Heart right ventricle (tissue), 16 donors: ENCODE data around the gene EHD3. TPM values are rescaled to one million over a fixed set of nuclear protein-coding genes. Genes with fewer than 3 reads are reported as not detected.

Experiments
- ATAC-seq, 8 donors: fragments of 200-7000 bp; cut with Tn5 transposase; one replicate each; pipeline ENCODE4 v1.9.1; 2020; ENCODE audit warnings: mild to moderate bottlenecking in 8 of 8, moderate library complexity in 8 of 8, moderate number of reproducible peaks in 1 of 8
- DNase-seq, 2 donors: peaks; one replicate each; pipeline ENCODE4 v3.0.0-alpha.2; 2020
- H3K27ac ChIP-seq, 10 donors: fragments of 200-600 bp; sonication (generic) in 2 of 10; one replicate each; pipeline versions ENCODE4 v1.5.0 to v1.8.0; 2020 to 2022; ENCODE audit warnings: mild to moderate bottlenecking in 3 of 10
- H3K27me3 ChIP-seq, 7 donors: fragments of 200-600 bp; one replicate each; pipeline ENCODE4 v1.8.0; 2021 to 2022; ENCODE audit warnings: mild to moderate bottlenecking in 2 of 7
- H3K36me3 ChIP-seq, 9 donors: fragments of 200-600 bp; sonication (generic) in 1 of 9; one replicate each; pipeline versions ENCODE4 v1.5.0 to v1.8.0; 2020 to 2022; ENCODE audit warnings: mild to moderate bottlenecking in 2 of 9
- H3K4me1 ChIP-seq, 9 donors: fragments of 200-600 bp; sonication (generic) in 1 of 9; one replicate each; pipeline versions ENCODE4 v1.5.0 to v1.8.0; 2020 to 2022; ENCODE audit warnings: mild to moderate bottlenecking in 4 of 9
- H3K4me3 ChIP-seq, 10 donors: fragments of 200-600 bp; sonication (generic) in 2 of 10; one replicate each; pipeline versions ENCODE4 v1.5.0 to v1.8.0; 2020 to 2022; ENCODE audit warnings: mild to moderate bottlenecking in 7 of 10, moderate library complexity in 2 of 10
- H3K9me3 ChIP-seq, 11 donors: fragments of 200-600 bp in 10 of 11; sonication (generic) in 2 of 11; one replicate each; pipeline versions ENCODE4 v1.5.0 to v1.8.0; 2013 to 2022; ENCODE audit warnings: mild to moderate bottlenecking in 2 of 11, control low read depth in 1 of 11, moderate library complexity in 1 of 11
- WGBS, 2 donors: extraction: QIAGEN DNeasy Blood & Tissue Kit; methylation state at CpG; one replicate each; pipeline ENCODE4 v1.1.7; 2013; ENCODE audit warnings: inconsistent platforms in 1 of 2; 5-methylcytosine and 5-hydroxymethylcytosine counted together
- intact Hi-C, 10 donors: fragments of 100-400 bp; cut with DNase I; formaldehyde crosslinking; loops; one replicate each; pipeline versions ENCODE4 v1.11.1 to v1.14.2; 2022
- polyA plus RNA-seq, 2 donors: library from polyadenylated mRNA; stranded (reverse); fragments of 200-250 nt; gene quantifications; one replicate each; pipeline ENCODE4 v1.2.3, GENCODE V29; 2013
- total RNA-seq, 10 donors: library from RNA; stranded (reverse); fragmentation: NEBNext Ultra II Directional in 3 of 10; extraction: Animal tissue kit (Norgen Biotek cat#: 25700) in 3 of 10; gene quantifications; one replicate each; pipeline versions ENCODE4 v1.2.1 to v1.2.4, GENCODE V29; 2021 to 2023
- TF ChIP-seq, protein P1 (sequence below), 9 donors: fragments of 200-600 bp; sonication (generic) in 2 of 9; IDR thresholded peaks; one replicate each; pipeline versions ENCODE4 v1.5.0 to v1.8.0; 2021 to 2022; ENCODE audit warnings: antibody characterized with exemption in 9 of 9, mild to moderate bottlenecking in 5 of 9, moderate library complexity in 1 of 9
- donor health status: Arrhythmogenic right ventricular cardiomyopathy.
- donor health status: ischemic (EF 13 %, LVEDD 7.1; RV severe dilation, severe dysfunction).
- donor health status: healthy with polysubstance abuse.
- donor health status: DM: no; HTN: yes; CAD: no.
- donor health status: DM: no; HTN: no; CAD: no.
- donor health status: ischemic (EF 25% LVEDD 6.9; RV normal size, moderate dysfunction).
- donor health status: ischemic (EF 25% LVEDD 5.7; RV mildly dilated, moderate dysfunction).
- donor health status: healthy.
- donor health status: DM: yes; HTN: yes; CAD: no.
- donor health status: Ischemic cardiomyopathy.
- donor health status: ischemic (EF 35%, LVEDD 5.7; RV mildly dilated, moderate dysfunction).
- donor health status: nonischemic (EF 11% LVEDD 7.7; RV severe dilation, severe dysfunction).
- donor health status: DM: yes; HTN: yes; CAD: no.
- donor health status: PGD.
- donor health status: ischemic (EF 29% LVEDD 5.4; RV normal size, mild dysfunction).
- donor health status: nonischemic (EF 23%, LVEDD 6.1; RV moderate dilation, normal function).

Gene EHD3
- total and polyA plus RNA-seq, 12 donors = 5.3 to 40.9 (median 24.3) TPM

DNA sequence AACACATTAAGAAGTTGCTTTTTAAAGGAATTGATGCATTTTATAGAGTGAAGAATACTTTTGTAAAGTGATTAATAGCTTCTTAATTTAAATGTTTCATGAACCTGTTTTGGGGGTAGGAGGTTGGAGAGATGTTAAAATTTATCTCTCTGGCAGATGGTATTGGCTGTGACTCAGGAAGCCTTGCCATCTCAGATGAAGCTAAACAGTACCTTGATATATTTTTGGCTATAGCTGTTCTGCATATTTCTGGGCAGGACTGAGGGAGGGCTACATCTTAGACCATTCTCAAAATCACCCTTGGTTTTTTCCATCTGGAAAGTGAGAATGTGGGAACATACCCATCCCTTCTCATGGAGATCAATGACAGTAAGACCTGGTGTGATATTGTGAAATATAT lies 30.0 kb upstream of the EHD3 start:
- Histone ChIP-seq H3K4me3 (no peak overlapping the region), H3K9me3 (no peaks in the 10 kb centered on the region), H3K27ac (no peak overlapping the region), H3K4me1 (peaks cover 0 to 23% (median 2%) of the 10 kb centered on the region in 9 donors), H3K27me3 (no peaks in the 10 kb centered on the region), H3K36me3 (no peaks in the 10 kb centered on the region)
- ATAC-seq (peak in 1 of 8 donors; percentile 54), DNase-seq (no peak)
- TF ChIP-seq, protein P1, sequence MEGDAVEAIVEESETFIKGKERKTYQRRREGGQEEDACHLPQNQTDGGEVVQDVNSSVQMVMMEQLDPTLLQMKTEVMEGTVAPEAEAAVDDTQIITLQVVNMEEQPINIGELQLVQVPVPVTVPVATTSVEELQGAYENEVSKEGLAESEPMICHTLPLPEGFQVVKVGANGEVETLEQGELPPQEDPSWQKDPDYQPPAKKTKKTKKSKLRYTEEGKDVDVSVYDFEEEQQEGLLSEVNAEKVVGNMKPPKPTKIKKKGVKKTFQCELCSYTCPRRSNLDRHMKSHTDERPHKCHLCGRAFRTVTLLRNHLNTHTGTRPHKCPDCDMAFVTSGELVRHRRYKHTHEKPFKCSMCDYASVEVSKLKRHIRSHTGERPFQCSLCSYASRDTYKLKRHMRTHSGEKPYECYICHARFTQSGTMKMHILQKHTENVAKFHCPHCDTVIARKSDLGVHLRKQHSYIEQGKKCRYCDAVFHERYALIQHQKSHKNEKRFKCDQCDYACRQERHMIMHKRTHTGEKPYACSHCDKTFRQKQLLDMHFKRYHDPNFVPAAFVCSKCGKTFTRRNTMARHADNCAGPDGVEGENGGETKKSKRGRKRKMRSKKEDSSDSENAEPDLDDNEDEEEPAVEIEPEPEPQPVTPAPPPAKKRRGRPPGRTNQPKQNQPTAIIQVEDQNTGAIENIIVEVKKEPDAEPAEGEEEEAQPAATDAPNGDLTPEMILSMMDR (IDR thresholded peaks at IDR 0.05) = no peak
- intact Hi-C loops = no loop called here

DNA sequence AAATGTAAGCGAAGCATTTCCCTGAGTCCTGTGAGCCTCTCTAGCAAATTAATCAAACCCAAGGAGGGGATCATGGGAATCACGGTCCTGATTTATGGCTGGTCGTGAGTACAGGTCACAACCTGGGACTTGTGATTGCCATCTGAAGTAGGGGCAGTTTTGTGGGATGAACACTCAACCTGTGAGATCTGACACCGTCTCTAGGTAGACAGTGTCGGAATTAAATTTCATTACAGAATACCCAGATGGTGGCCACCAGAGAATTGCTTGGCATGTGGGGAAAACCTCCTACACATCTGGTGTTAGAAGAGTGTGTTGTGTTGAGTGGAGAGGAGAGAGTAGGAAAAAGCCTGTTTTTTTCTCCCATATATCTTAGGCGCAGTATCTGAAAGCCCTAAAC lies 29.2 kb upstream of the EHD3 start:
- no peaks in the 10 kb centered on the region for H3K9me3 ChIP-seq
- no peaks in the 10 kb centered on the region for H3K27me3 ChIP-seq
- peaks cover 0 to 23% (median 2%) of the 10 kb centered on the region in 9 donors for H3K4me1 ChIP-seq
- intact Hi-C loops = no loop called here
- H3K27ac ChIP-seq = no peak overlapping the region
- ATAC-seq = no peak
- H3K4me3 ChIP-seq = no peak overlapping the region
- TF ChIP-seq, protein P1 (IDR thresholded peaks at IDR 0.05) = no peak
- 91 to 94% methylated on average over 6 of the region's 6 CpGs for WGBS, 2 donors
- DNase-seq = no peak
- no peaks in the 10 kb centered on the region for H3K36me3 ChIP-seq

DNA sequence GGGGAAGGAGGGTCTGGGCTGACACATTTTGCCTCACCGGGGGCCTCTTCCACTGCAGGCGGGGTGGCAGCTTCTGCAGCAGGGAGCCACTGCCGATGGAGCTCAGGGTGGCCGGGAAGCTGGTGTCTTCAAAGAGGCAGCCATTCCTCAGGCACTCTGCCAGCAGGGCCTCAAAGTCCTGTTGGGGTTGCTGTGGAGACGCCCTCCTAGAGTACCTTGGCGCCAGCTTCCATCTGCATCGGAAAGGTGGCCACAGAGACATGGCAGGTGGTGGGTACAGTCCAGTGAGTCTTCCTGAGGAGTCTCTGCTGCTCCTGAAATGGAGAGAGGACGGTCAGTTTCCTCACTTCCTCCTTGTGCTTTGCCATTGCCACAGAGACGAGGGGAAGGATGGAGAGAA lies 28.8 kb upstream of the EHD3 start:
- Histone ChIP-seq H3K4me1 (peaks cover 0 to 23% (median 2%) of the 10 kb centered on the region in 9 donors), H3K27me3 (no peaks in the 10 kb centered on the region), H3K27ac (no peak overlapping the region), H3K36me3 (no peaks in the 10 kb centered on the region), H3K4me3 (no peak overlapping the region), H3K9me3 (no peaks in the 10 kb centered on the region)
- intact Hi-C loops = no loop called here
- TF ChIP-seq, protein P1 (IDR thresholded peaks at IDR 0.05) = no peak
- 81 to 87% methylated on average over 9 of the region's 9 CpGs for WGBS, 2 donors
- DNase-seq (no peak), ATAC-seq (no peak)

DNA sequence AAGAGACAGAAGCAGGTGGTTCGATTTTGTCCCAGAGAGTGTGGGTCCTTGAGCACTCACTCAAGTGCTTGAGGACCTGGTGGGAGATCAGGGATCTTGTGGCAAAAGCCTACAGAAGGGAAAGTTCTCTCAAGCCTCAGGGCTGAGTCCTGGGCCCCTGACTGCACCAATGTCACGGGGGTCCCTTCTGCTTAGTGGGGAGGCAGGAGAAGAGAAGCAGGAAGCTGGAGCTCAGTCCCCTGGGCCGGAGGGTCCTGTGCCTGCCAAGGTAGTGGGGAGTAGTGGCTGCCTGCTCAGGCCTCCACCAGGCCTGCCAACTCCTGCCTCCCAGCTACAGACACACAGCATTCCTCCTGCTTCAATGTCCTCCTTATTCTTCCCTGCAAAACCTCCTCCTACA lies 28.3 kb upstream of the EHD3 start:
- Histone ChIP-seq H3K27me3 (no peaks in the 10 kb centered on the region), H3K4me3 (no peak overlapping the region), H3K9me3 (no peaks in the 10 kb centered on the region), H3K27ac (no peak overlapping the region), H3K36me3 (no peaks in the 10 kb centered on the region), H3K4me1 (peaks cover 0 to 23% (median 2%) of the 10 kb centered on the region in 9 donors)
- 87 to 91% methylated on average over 3 of the region's 3 CpGs for WGBS, 2 donors
- DNase-seq = no peak
- TF ChIP-seq, protein P1 (IDR thresholded peaks at IDR 0.05) = no peak
- ATAC-seq = no peak
- intact Hi-C loops = no loop called here
